Mucosa of rectum (tissue), 2 donors: Measurements from ENCODE around the gene TFDP1.

Source experiments
- H3K27ac ChIP-seq, 2 donors: one replicate each; pipeline ENCODE4 v1.7.0; 2013; ENCODE audit warnings: inconsistent platforms in 2 of 2, low read depth in 2 of 2, low read length in 2 of 2
- H3K27me3 ChIP-seq, 2 donors: one replicate each; pipeline ENCODE4 v1.7.0; 2013; ENCODE audit warnings: low read length in 2 of 2; ENCODE audit not compliant: control insufficient read depth in 2 of 2, insufficient read depth in 2 of 2
- H3K36me3 ChIP-seq, 2 donors: one replicate each; pipeline ENCODE4 v1.7.0; 2013; ENCODE audit warnings: low read length in 2 of 2; ENCODE audit not compliant: control insufficient read depth in 2 of 2, insufficient read depth in 2 of 2
- H3K4me1 ChIP-seq, 2 donors: one replicate each; pipeline ENCODE4 v1.7.0; 2013; ENCODE audit warnings: low read length in 2 of 2, mild to moderate bottlenecking in 1 of 2; ENCODE audit not compliant: control insufficient read depth in 2 of 2, insufficient read depth in 2 of 2
- H3K4me3 ChIP-seq, 2 donors: one replicate each; pipeline ENCODE4 v1.7.0; 2013; ENCODE audit warnings: low read length in 2 of 2
- H3K9ac ChIP-seq, 2 donors: one replicate each; pipeline ENCODE4 v1.7.0; 2013; ENCODE audit warnings: low read length in 2 of 2, low read depth in 1 of 2, mild to moderate bottlenecking in 1 of 2
- H3K9me3 ChIP-seq, 2 donors: one replicate each; pipeline ENCODE4 v1.7.0; 2013; ENCODE audit warnings: low read length in 2 of 2; ENCODE audit not compliant: control insufficient read depth in 2 of 2
- donor health status: healthy.
- donor health status: Normal muscosa, but diverticular disease.

TFDP1 gene

GRCh38 chr13:113567681-113568080, 16.9 kb upstream of the TFDP1 start:
- Histone ChIP-seq H3K4me1 (no peaks in the 10 kb centered on the region), H3K9ac (no peak overlapping the region), H3K27ac (no peak overlapping the region), H3K9me3 (no peaks in the 10 kb centered on the region), H3K4me3 (no peak overlapping the region), H3K27me3 (no peaks in the 10 kb centered on the region), H3K36me3 (no peaks in the 10 kb centered on the region)

GRCh38 chr13:113573065-113573464, 11.5 kb upstream of the TFDP1 start:
- H3K4me3 ChIP-seq = no peak overlapping the region
- H3K9me3 ChIP-seq = peaks cover 0 to 3% of the 10 kb centered on the region in 2 donors
- no peaks in the 10 kb centered on the region for H3K4me1 ChIP-seq
- no peak overlapping the region for H3K9ac ChIP-seq
- H3K27ac ChIP-seq = no peak overlapping the region
- no peaks in the 10 kb centered on the region for H3K36me3 ChIP-seq
- H3K27me3 ChIP-seq = no peaks in the 10 kb centered on the region

- Histone ChIP-seq H3K36me3 (no peaks in the 10 kb centered on the region), H3K27ac (no peak overlapping the region), H3K4me1 (no peaks in the 10 kb centered on the region)
Measured at GRCh38 chr13:113576597-113576996, 8.0 kb upstream of the TFDP1 start.

GRCh38 chr13:113577881-113578435, 6.6 kb upstream of the TFDP1 start:
- H3K4me1 ChIP-seq = no peaks in the 10 kb centered on the region

More at GRCh38 chr13:113576597-113576996, 8.0 kb upstream of the TFDP1 start:
- Histone ChIP-seq H3K4me3 (no peak overlapping the region), H3K9me3 (peaks cover 0 to 3% of the 10 kb centered on the region in 2 donors), H3K9ac (no peak overlapping the region), H3K27me3 (no peaks in the 10 kb centered on the region)

GRCh38 chr13:113579686-113580085, 4.9 kb upstream of the TFDP1 start:
- Histone ChIP-seq H3K9me3 (peaks cover 0 to 3% of the 10 kb centered on the region in 2 donors), H3K27ac (no peak overlapping the region), H3K4me1 (peaks cover 0 to 2% of the 10 kb centered on the region in 2 donors), H3K27me3 (no peaks in the 10 kb centered on the region), H3K4me3 (no peak overlapping the region), H3K9ac (no peak overlapping the region), H3K36me3 (no peaks in the 10 kb centered on the region)

More at GRCh38 chr13:113577881-113578435, 6.6 kb upstream of the TFDP1 start:
- no peak overlapping the region for H3K9ac ChIP-seq
- H3K36me3 ChIP-seq = no peaks in the 10 kb centered on the region
- no peak overlapping the region for H3K4me3 ChIP-seq
- H3K9me3 ChIP-seq = peaks cover 0 to 3% of the 10 kb centered on the region in 2 donors
- no peak overlapping the region for H3K27ac ChIP-seq
- H3K27me3 ChIP-seq = no peaks in the 10 kb centered on the region

- H3K4me3 ChIP-seq = no peak overlapping the region
- H3K36me3 ChIP-seq = peaks cover 0 to 5% of the 10 kb centered on the region in 2 donors
- H3K9me3 ChIP-seq = no peaks in the 10 kb centered on the region
- H3K4me1 ChIP-seq = peaks cover 0 to 4% of the 10 kb centered on the region in 2 donors
- no peak overlapping the region for H3K9ac ChIP-seq
- H3K27me3 ChIP-seq = no peaks in the 10 kb centered on the region
- H3K27ac ChIP-seq = no peak overlapping the region
Measured at GRCh38 chr13:113581871-113582270, 2.7 kb upstream of the TFDP1 start.

GRCh38 chr13:113582841-113583631, 1.5 kb upstream of the TFDP1 start:
- Histone ChIP-seq H3K4me3 (no peak overlapping the region), H3K4me1 (peaks cover 0 to 4% of the 10 kb centered on the region in 2 donors), H3K9ac (no peak overlapping the region), H3K27ac (no peak overlapping the region), H3K36me3 (peaks cover 0 to 5% of the 10 kb centered on the region in 2 donors), H3K27me3 (no peaks in the 10 kb centered on the region), H3K9me3 (no peaks in the 10 kb centered on the region)

GRCh38 chr13:113584870-113585671, 518 bp downstream of the TFDP1 start:
- Histone ChIP-seq H3K9ac (peak overlapping the region in 1 of 2 donors; percentile 55), H3K4me1 (peaks cover 0 to 4% of the 10 kb centered on the region in 2 donors), H3K27ac (no peak overlapping the region)

GRCh38 chr13:113585896-113586295, 1.3 kb downstream of the TFDP1 start:
- H3K4me1 ChIP-seq = peaks cover 0 to 4% of the 10 kb centered on the region in 2 donors
- H3K4me3 ChIP-seq = peak overlapping the region; percentile 64 to 65
- H3K9me3 ChIP-seq = no peaks in the 10 kb centered on the region
- H3K27ac ChIP-seq = no peak overlapping the region
- H3K36me3 ChIP-seq = peaks cover 6 to 13% of the 10 kb centered on the region in 2 donors
- no peaks in the 10 kb centered on the region for H3K27me3 ChIP-seq
- H3K9ac ChIP-seq = no peak overlapping the region

More at GRCh38 chr13:113584870-113585671, 518 bp downstream of the TFDP1 start:
- peaks cover 6 to 13% of the 10 kb centered on the region in 2 donors for H3K36me3 ChIP-seq
- no peaks in the 10 kb centered on the region for H3K9me3 ChIP-seq
- H3K27me3 ChIP-seq = no peaks in the 10 kb centered on the region
- peak overlapping the region; percentile 64 to 65 for H3K4me3 ChIP-seq
